Left colon (tissue), 2 donors: ENCODE measurements around the gene GPR132. TPM values are rescaled to one million over a fixed set of nuclear protein-coding genes. Genes with fewer than 3 reads are reported as not detected.
A peak's percentile ranks its signal among the peaks of the same experiment; 100 is the strongest.
"Not testable (repeated sequence)": the region's sequence is repeated elsewhere in the genome, so short reads cannot be mapped to it uniquely, and the experiment has no call there.

Experiments
- ATAC-seq: fragments of 200-7000 bp; cut with Tn5 transposase; one replicate; pipeline ENCODE4 v1.9.1; 2020; ENCODE audit warnings: mild to moderate bottlenecking, moderate library complexity
- DNase-seq, 2 donors: peaks; one replicate each; pipeline ENCODE4 v3.0.0-alpha.2; 2020
- intact Hi-C, 2 donors: fragments of 100-400 bp; cut with DNase I in 1 of 2; cut with micrococcal nuclease in 1 of 2; formaldehyde crosslinking; loops; one replicate each; pipeline versions ENCODE4 v1.11.2 to v1.14.0; 2022; cut with DNase I, micrococcal nuclease
- long read RNA-seq: library from polyadenylated mRNA; unstranded; transcript quantifications from one replicate; pipeline ENCODE4 v2.0.0, GENCODE V29; 2021
- total RNA-seq, 2 donors: library from RNA; stranded (reverse); fragmentation: NEBNext Ultra II Directional; extraction: Animal tissue kit (Norgen Biotek cat#: 25700); gene quantifications; one replicate each; pipeline ENCODE4 v1.2.1, GENCODE V29; 2021
- donor health status: DM: no; HTN: no; CAD: no.
- donor health status: DM: yes; HTN: yes; CAD: no.

Gene GPR132
- total RNA-seq: 1 to 10 TPM in 1 of 2 donors, under 1 TPM in 1; 0.73 to 3.4 TPM
- long read RNA-seq: 0 reads

GRCh38 chr14:105065280-105066228 lies at the start of gene GPR132:
GPR132 (minus strand) TSS chr14:105065430; CDS start chr14:105055420, 10,010 bp downstream.
- intact Hi-C loops: no loop called here
- ATAC-seq (peak; percentile 56), DNase-seq (peak; percentile 52 to 73)

- DNase-seq, intact Hi-C loops, ATAC-seq: not testable (repeated sequence)
These were observed 44.0 kb upstream of the GPR132 start for GRCh38 chr14:105109243-105109642.

- intact Hi-C loops: no loop called here
These were observed 43.3 kb upstream of the GPR132 start for GRCh38 chr14:105108516-105108864.

GRCh38 chr14:105107781-105108515 lies 42.7 kb upstream of the GPR132 start:
- ATAC-seq (no peak), DNase-seq (no peak)
- intact Hi-C loops: no loop called here

More at GRCh38 chr14:105108516-105108864, 43.3 kb upstream of the GPR132 start:
- DNase-seq (no peak), ATAC-seq (no peak)

GRCh38 chr14:105107351-105107750 lies 42.1 kb upstream of the GPR132 start:
- no peak for DNase-seq
- ATAC-seq: no peak
- intact Hi-C loops: no loop called here

- intact Hi-C loops: no loop called here
- no peak for ATAC-seq
- no peak for DNase-seq
These were observed 39.9 kb upstream of the GPR132 start for GRCh38 chr14:105105158-105105557.

GRCh38 chr14:105102893-105103292 lies 37.7 kb upstream of the GPR132 start:
- ATAC-seq (no peak), DNase-seq (no peak)
- intact Hi-C loops: no loop called here

- DNase-seq (no peak), ATAC-seq (no peak)
- intact Hi-C loops: no loop called here
These were observed 37.2 kb upstream of the GPR132 start for GRCh38 chr14:105102361-105102870.

GRCh38 chr14:105100910-105101309 lies 35.7 kb upstream of the GPR132 start:
- no peak for DNase-seq
- no peak for ATAC-seq
- intact Hi-C loops: no loop called here

- intact Hi-C loops: no loop called here
- no peak for DNase-seq
- no peak for ATAC-seq
These were observed 34.5 kb upstream of the GPR132 start for GRCh38 chr14:105099778-105100177.

- intact Hi-C loops: no loop called here
- no peak for ATAC-seq
- DNase-seq: no peak
These were observed 33.1 kb upstream of the GPR132 start for GRCh38 chr14:105098316-105098715.

GRCh38 chr14:105097794-105098127 lies 32.5 kb upstream of the GPR132 start:
- DNase-seq (no peak), ATAC-seq (no peak)
- intact Hi-C loops: no loop called here

GRCh38 chr14:105096206-105096875 lies 31.1 kb upstream of the GPR132 start:
- ATAC-seq (no peak), DNase-seq (no peak)
- intact Hi-C loops: no loop called here

GRCh38 chr14:105095236-105095805 lies 30.1 kb upstream of the GPR132 start:
- ATAC-seq (no peak), DNase-seq (no peak)
- intact Hi-C loops: no loop called here

GRCh38 chr14:105094193-105094907 lies 29.1 kb upstream of the GPR132 start:
- DNase-seq (no peak), ATAC-seq (no peak)
- intact Hi-C loops: no loop called here

GRCh38 chr14:105093431-105094192 lies 28.4 kb upstream of the GPR132 start:
- ATAC-seq (peak; percentile 44), DNase-seq (peak; percentile 83 to 90)
- intact Hi-C loops: no loop called here

- DNase-seq (peak; percentile 54 to 79), ATAC-seq (peak; percentile 25)
- intact Hi-C loops: no loop called here
These were observed 27.8 kb upstream of the GPR132 start for GRCh38 chr14:105093038-105093430.
